K562 (cell line): ENCODE data around the gene SOHLH2. TPM values are rescaled to one million over a fixed set of nuclear protein-coding genes. Genes with fewer than 3 reads are reported as not detected.

Experiments used
- ATAC-seq: fragments of 200-7000 bp; cut with Tn5 transposase; 3 replicates; pipeline ENCODE4 v1.9.1; 2020; ENCODE audit warnings: moderate library complexity
- BruUV-seq: library from RNA; stranded (reverse); fragments of 400-500 nt; replicated peaks from 2 replicates; lab custom pipeline; 2021; lab: Mats Ljungman, UMichigan
- CTCF ChIA-PET: fragments of 300-600 bp; formaldehyde crosslinking; extraction: SDS; loops from one replicate; lab custom pipeline; 2021; ENCODE audit warnings: low intra/inter-chr PET ratio; lab: Yijun Ruan, JAX
- POLR2A ChIA-PET: fragments of 300-600, 350-650 bp; sonication (Branson Sonifier 250); formaldehyde crosslinking; extraction: SDS; loops from one replicate; lab custom pipeline; 2021; ENCODE audit warnings: antibody characterized with exemption, inconsistent platforms; lab: Yijun Ruan, JAX
- DNase-seq, 4 experiments: peaks; one replicate each; pipeline versions ENCODE4 v3.0.0 to v3.0.0-alpha.2; 2011 to 2018; ENCODE audit warnings: low spot score in 3 of 4, mixed read lengths in 3 of 4; ENCODE audit errors: extremely low read depth in 1 of 4
- FAIRE-seq: peaks from 2 replicates; lab custom pipeline; 2011; peaks lifted over from hg19 to GRCh38; lab: Jason Lieb, UNC
- H2AFZ ChIP-seq: 2 replicates; pipeline ENCODE4 v1.6.0; 2011; ENCODE audit warnings: low read depth, low read length, control low read depth, inconsistent platforms
- H3K27ac ChIP-seq: fragments of 200-600 bp; 3 replicates; pipeline ENCODE4 v1.8.0; 2011; ENCODE audit warnings: low read depth, mild to moderate bottlenecking, control low read depth, inconsistent platforms, low read length, moderate library complexity, mixed read lengths; ENCODE audit errors: extremely low read depth
- H3K27me3 ChIP-seq, 2 experiments: fragments of 300-600 bp in 1 of 2; 2 replicates in 1 of 2; 3 replicates in 1 of 2; pipeline versions ENCODE4 v1.6.0 to v1.8.0; 2011; ENCODE audit warnings: inconsistent platforms in 2 of 2, low read length in 2 of 2, mild to moderate bottlenecking in 1 of 2, mixed read lengths in 1 of 2, moderate library complexity in 1 of 2; ENCODE audit not compliant: control insufficient read depth in 2 of 2, insufficient read depth in 2 of 2
- H3K36me3 ChIP-seq: fragments of 300-600 bp; 3 replicates; pipeline ENCODE4 v1.8.0; 2011; ENCODE audit warnings: mild to moderate bottlenecking, low read length, inconsistent platforms; ENCODE audit not compliant: control insufficient read depth, insufficient read depth
- H3K4me1 ChIP-seq, 2 experiments: fragments of 200-600 bp in 1 of 2; replicated peaks in 1 of 2; 2 replicates in 1 of 2; 3 replicates in 1 of 2; pipeline versions ENCODE4 v1.5.1 to v1.8.0; 2011; ENCODE audit warnings: inconsistent platforms in 2 of 2, low read length in 2 of 2, mild to moderate bottlenecking in 1 of 2, mixed read lengths in 1 of 2, moderate library complexity in 1 of 2; ENCODE audit not compliant: control insufficient read depth in 2 of 2, insufficient read depth in 2 of 2
- H3K4me2 ChIP-seq: 2 replicates; pipeline ENCODE4 v1.6.1; 2011; ENCODE audit warnings: low read length, control low read depth, inconsistent platforms, mixed read lengths; ENCODE audit not compliant: insufficient read depth
- H3K4me3 ChIP-seq: fragments of 200-600 bp; sonication (generic), shearing (Covaris generic); 2 replicates; pipeline ENCODE4 v1.5.1; 2016; ENCODE audit warnings: control low read depth, inconsistent platforms
- H3K79me2 ChIP-seq: fragments of 200-600 bp; 3 replicates; pipeline ENCODE4 v1.8.0; 2011; ENCODE audit warnings: low read length, inconsistent platforms; ENCODE audit not compliant: control insufficient read depth, insufficient read depth
- H3K9ac ChIP-seq, 2 experiments: 2 replicates each; pipeline versions ENCODE4 v1.6.0 to v1.6.1; 2011; ENCODE audit warnings: low read depth in 2 of 2, low read length in 2 of 2, control low read depth in 1 of 2, inconsistent platforms in 1 of 2, mild to moderate bottlenecking in 1 of 2, mixed read lengths in 1 of 2; ENCODE audit not compliant: insufficient read depth in 1 of 2
- H3K9me1 ChIP-seq: one replicate; pipeline ENCODE4 v1.6.0; 2011; ENCODE audit warnings: inconsistent platforms, mild to moderate bottlenecking, low read length, moderate library complexity; ENCODE audit not compliant: control insufficient read depth, insufficient read depth
- H3K9me3 ChIP-seq: replicated peaks from 2 replicates; pipeline ENCODE4 v1.5.1; 2011; ENCODE audit warnings: low read depth, low read length, inconsistent platforms; ENCODE audit not compliant: control insufficient read depth, insufficient read depth
- H4K20me1 ChIP-seq: replicated peaks from 2 replicates; pipeline ENCODE4 v1.6.1; 2011; ENCODE audit warnings: low read length, inconsistent platforms, mixed read lengths; ENCODE audit not compliant: control insufficient read depth, insufficient read depth
- ATF1 ChIP-seq, 2 experiments: fragments of 450-650 bp in 1 of 2; IDR thresholded peaks; 2 replicates each; pipeline ENCODE4 v1.6.1; 2016; ENCODE audit warnings: missing compliant biosample characterization in 1 of 2, missing genetic modification characterization in 1 of 2
- CHD4 ChIP-seq: fragments of 200-600 bp; sonication (generic); IDR thresholded peaks from 3 replicates; pipeline ENCODE4 v1.6.1; 2012; ENCODE audit warnings: low read depth, mild to moderate bottlenecking, mixed read lengths, low read length, inconsistent platforms; ENCODE audit not compliant: insufficient read depth, insufficient replicate concordance, poor library complexity, severe bottlenecking
- FOXJ3 ChIP-seq: sonication (generic); formaldehyde crosslinking; IDR thresholded peaks from 2 replicates; pipeline ENCODE4 v1.4.0; 2020; ENCODE audit warnings: mild to moderate bottlenecking, missing genetic modification reagents
- FOXK1 ChIP-seq: sonication (generic); formaldehyde crosslinking; IDR thresholded peaks from 2 replicates; pipeline ENCODE4 v1.8.0; 2022; ENCODE audit warnings: missing genetic modification reagents, mild to moderate bottlenecking, borderline replicate concordance
- HMGN3 ChIP-seq: IDR thresholded peaks from 2 replicates; pipeline ENCODE4 v1.6.1; 2011; ENCODE audit warnings: borderline replicate concordance, low read depth, mild to moderate bottlenecking, mixed read lengths, low read length; ENCODE audit not compliant: insufficient read length; ENCODE audit errors: extremely low read depth
- HSF4 ChIP-seq: fragments of 250-450 bp; sonication (Bioruptor Pico); IDR thresholded peaks from 2 replicates; pipeline ENCODE4 v2.1.2; 2022; ENCODE audit warnings: mild to moderate bottlenecking, moderate library complexity, borderline replicate concordance
- KLF16 ChIP-seq: IDR thresholded peaks from 2 replicates; pipeline ENCODE4 v1.6.1; 2016; ENCODE audit warnings: antibody characterized with exemption
- NR1H2 ChIP-seq: sonication (generic); formaldehyde crosslinking; IDR thresholded peaks from 2 replicates; pipeline ENCODE4 v1.4.0; 2020; ENCODE audit warnings: mild to moderate bottlenecking, missing genetic modification reagents
- STAT5A ChIP-seq: IDR thresholded peaks from 2 replicates; pipeline ENCODE4 v1.6.1; 2012; ENCODE audit warnings: low read length, inconsistent platforms, borderline replicate concordance
- THAP7 ChIP-seq: fragments of 250-450 bp; sonication (Bioruptor Pico); IDR thresholded peaks from 2 replicates; pipeline ENCODE4 v1.5.0; 2021
- ZBTB5 ChIP-seq: fragments of 450-650 bp; IDR thresholded peaks from 2 replicates; pipeline ENCODE4 v1.6.1; 2017; ENCODE audit warnings: antibody characterized with exemption
- ZEB2 ChIP-seq: fragments of 450-650 bp; IDR thresholded peaks from 2 replicates; pipeline ENCODE4 v1.6.1; 2016
- ZNF121 ChIP-seq: sonication (generic); formaldehyde crosslinking; conservative IDR thresholded peaks from 2 replicates; pipeline ENCODE4 v1.8.0; 2022; ENCODE audit warnings: missing genetic modification reagents
- ZNF146 ChIP-seq: IDR thresholded peaks from one replicate; pipeline ENCODE4 v1.6.1; 2018; ENCODE audit warnings: missing compliant biosample characterization; ENCODE audit not compliant: unreplicated experiment
- ZNF316 ChIP-seq: fragments of 450-650 bp; IDR thresholded peaks from 2 replicates; pipeline ENCODE4 v1.6.1; 2016
- WGBS: fragments of 100-300 bp; shearing (Covaris generic); methylation state at CpG from one replicate; pipeline ENCODE4 v1.1.6; 2016; ENCODE audit warnings: low coverage, mixed read lengths; ENCODE audit not compliant: insufficient coverage; ENCODE audit errors: missing lambda C conversion rate; 5-methylcytosine and 5-hydroxymethylcytosine counted together
- in situ Hi-C: fragments of 300-500 bp; cut with MboI; formaldehyde crosslinking; loops from 4 replicates; pipeline ENCODE4 v1.15.0; 2018; ENCODE audit warnings: inconsistent platforms, mixed read lengths
- intact Hi-C: fragments of 100-400 bp; cut with micrococcal nuclease; formaldehyde crosslinking; loops from 2 replicates; pipeline ENCODE4 v1.14.2; 2022
- polyA plus RNA-seq, 8 experiments: library from polyadenylated mRNA; depleted of rRNA in 4 of 8; stranded (reverse) in 5 of 8; unstranded in 3 of 8; fragments of >200 nt; fragmentation: Nextera tagmentation in 2 of 8; fragmentation: Illumina TruSeq in 1 of 8; extraction: Ambion mirVana in 2 of 8; extraction: Trizol in 1 of 8; gene quantifications; 2 replicates each; pipeline versions ENCODE4 v1.2.1 to v1.2.3, GENCODE V29; 2011 to 2014; ENCODE audit warnings: inconsistent platforms in 1 of 8, missing spikeins in 1 of 8
- total RNA-seq, 7 experiments: library from RNA; depleted of rRNA in 6 of 7; stranded (reverse); fragments of >200 nt in 6 of 7; fragmentation: Illumina TruSeq in 2 of 7; extraction: Trizol in 2 of 7; gene quantifications; 2 replicates each; pipeline versions ENCODE4 v1.2.1 to v1.2.3, GENCODE V29; 2011 to 2021; ENCODE audit warnings: low replicate concordance in 1 of 7

The SOHLH2 gene
- total and polyA plus RNA-seq, 9 of the 15 experiments (the other 6 are each of a cell fraction or from before 2014, with no cell fraction given) = 10.3 to 26.7 (median 17.0) TPM

- 20% methylated on average over 1 of the region's 1 CpG for WGBS
- POLR2A ChIA-PET = no interaction called here
- H3K4me3 ChIP-seq = no peak overlapping the region
- TF ChIP-seq HSF4 (CRISPR knock-in tag) (no peak), ZEB2 (no peak), FOXJ3 (CRISPR knock-in tag) (no peak), NR1H2 (CRISPR knock-in tag) (no peak), CHD4 (no peak)
- no peak overlapping the region for H2AFZ ChIP-seq
- no TSS peak for BruUV-seq
- H3K9me1 ChIP-seq = no peaks in the 10 kb centered on the region
- no peak for ATAC-seq
- H3K9me3 ChIP-seq = no peaks in the 10 kb centered on the region
- H3K4me1 ChIP-seq = no peaks in the 10 kb centered on the region
- no peak overlapping the region for H3K27ac ChIP-seq
- peaks cover 7% of the 10 kb centered on the region; the same call in 1 of the 3 replicates for H3K36me3 ChIP-seq
- CTCF ChIA-PET = no interaction called here
- no peak overlapping the region for H3K4me2 ChIP-seq
- intact Hi-C loops (no loop called here), in situ Hi-C loops (no loop called here)
- no peak for DNase-seq
- FAIRE-seq = no peak
- no peaks in the 10 kb centered on the region for H4K20me1 ChIP-seq
- H3K27me3 ChIP-seq = no peaks in the 10 kb centered on the region
- H3K79me2 ChIP-seq = no peaks in the 10 kb centered on the region
- H3K9ac ChIP-seq = no peak overlapping the region
These were observed 30.6 kb upstream of the SOHLH2 start for GRCh38 chr13:36244990-36245389.

- H4K20me1 ChIP-seq = no peaks in the 10 kb centered on the region
- no peaks in the 10 kb centered on the region for H3K9me1 ChIP-seq
- FAIRE-seq = no peak
- no peaks in the 10 kb centered on the region for H3K27me3 ChIP-seq
- peaks cover 9% of the 10 kb centered on the region; the same call in 1 of the 3 replicates for H3K36me3 ChIP-seq
- H3K9ac ChIP-seq = no peak overlapping the region
- WGBS = 72% methylated on average over 2 of the region's 2 CpGs
- no peak for ATAC-seq
- no peak overlapping the region for H3K4me2 ChIP-seq
- no peak overlapping the region for H3K4me3 ChIP-seq
- H3K9me3 ChIP-seq = no peaks in the 10 kb centered on the region
- in situ Hi-C loops = no loop called here
- ChIA-PET CTCF (no interaction called here), POLR2A (no interaction called here)
- H2AFZ ChIP-seq = no peak overlapping the region
- DNase-seq = no peak
- no TSS peak for BruUV-seq
- H3K4me1 ChIP-seq = no peaks in the 10 kb centered on the region
- intact Hi-C loops = no loop called here
- H3K79me2 ChIP-seq = no peaks in the 10 kb centered on the region
- H3K27ac ChIP-seq = no peak overlapping the region
- TF ChIP-seq STAT5A (no peak), ZBTB5 (no peak), FOXK1 (CRISPR knock-in tag) (no peak), ATF1 (CRISPR knock-in tag; IDR thresholded peaks at IDR 0.05) (no peak), ATF1 (tag; IDR thresholded peaks at IDR 0.05) (no peak), ZNF121 (no peak), HMGN3 (no peak), KLF16 (no peak), THAP7 (CRISPR knock-in tag) (no peak), ZNF316 (no peak), CHD4 (no peak), ZNF146 (CRISPR knock-in tag) (no peak)
These were observed 29.7 kb upstream of the SOHLH2 start for GRCh38 chr13:36244073-36244472.
